Measurements from ENCODE around the gene PPFIBP1.

Gene PPFIBP1

DNA sequence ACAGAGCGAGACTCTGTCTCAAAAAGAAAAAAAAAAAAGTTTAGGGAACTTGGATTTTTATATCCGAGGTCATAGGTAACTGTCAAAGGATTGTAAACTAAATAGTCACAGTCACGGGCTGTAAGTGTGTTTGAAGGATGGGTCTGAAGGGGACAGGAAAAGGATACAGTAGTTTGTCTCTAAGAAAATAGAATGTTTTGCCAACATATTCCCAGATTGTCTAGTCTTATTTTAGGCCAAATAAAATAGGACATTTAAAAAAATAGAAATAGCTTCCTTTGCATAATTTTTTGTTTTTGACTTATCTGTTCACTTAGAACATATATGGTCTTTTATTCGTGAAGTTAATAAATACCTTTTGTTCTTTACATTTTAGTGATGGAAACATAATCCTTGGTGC lies 148.0 kb downstream of the PPFIBP1 start:
- no peak for TF ChIP-seq GATA2 (IDR thresholded peaks at IDR 0.05; ENCODE audit: low read depth, low read length)
- TF ChIP-seq GATA3 (IDR thresholded peaks at IDR 0.05; ENCODE audit: low read depth, low read length): no peak

DNA sequence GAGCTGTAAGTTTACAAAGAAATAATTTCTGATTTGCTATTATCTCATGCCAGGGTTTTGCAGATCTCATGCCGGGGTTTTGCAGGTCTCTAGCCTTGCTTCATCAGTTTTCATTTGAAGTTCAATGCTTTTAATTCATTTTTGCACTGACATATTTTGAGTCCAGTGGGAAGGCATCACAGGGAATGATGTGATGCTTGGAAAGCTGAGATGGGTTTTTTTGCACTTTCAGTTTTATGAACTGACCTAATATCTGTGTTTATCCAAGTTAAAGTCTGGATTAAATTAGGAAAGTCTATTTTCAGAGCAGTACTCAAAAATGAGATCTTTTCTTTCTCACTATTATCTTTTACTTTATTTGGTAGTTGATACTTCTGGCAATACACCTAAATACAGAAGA lies 148.6 kb downstream of the PPFIBP1 start:
- no peak for TF ChIP-seq GATA2 (IDR thresholded peaks at IDR 0.05; ENCODE audit: low read depth, low read length)
- TF ChIP-seq GATA3 (IDR thresholded peaks at IDR 0.05; ENCODE audit: low read depth, low read length): no peak

DNA sequence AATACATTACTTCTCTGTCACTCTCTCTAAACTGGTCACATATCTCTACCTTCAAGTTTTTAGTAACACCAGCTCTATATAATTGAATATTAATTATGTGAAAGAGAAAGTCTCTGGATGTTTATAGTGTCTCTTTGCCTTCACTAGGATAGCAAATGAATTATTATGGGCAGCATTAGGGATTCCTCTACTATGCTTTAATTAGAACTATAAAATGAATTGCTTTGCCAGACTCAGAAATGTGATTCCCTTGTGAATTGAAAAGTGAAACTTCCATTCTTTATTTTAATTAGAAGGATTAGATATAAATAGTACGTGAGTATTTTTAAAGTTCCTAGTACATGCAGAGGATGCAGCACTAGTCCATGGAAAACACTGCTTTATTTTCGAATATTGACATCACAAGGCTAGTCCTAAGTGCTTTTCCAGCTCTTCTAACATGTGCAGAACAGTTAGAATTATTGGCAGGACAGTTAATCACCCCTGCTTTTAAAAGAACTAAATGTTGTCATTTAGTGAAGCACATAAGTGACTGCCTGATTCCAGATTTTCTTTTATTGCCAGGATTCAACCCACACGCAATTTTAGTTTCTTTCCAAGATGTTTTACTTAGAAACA lies 149.2 kb downstream of the PPFIBP1 start:
- no peak for TF ChIP-seq GATA3 (IDR thresholded peaks at IDR 0.05; ENCODE audit: low read depth, low read length)
- no peak for TF ChIP-seq GATA2 (IDR thresholded peaks at IDR 0.05; ENCODE audit: low read depth, low read length)

DNA sequence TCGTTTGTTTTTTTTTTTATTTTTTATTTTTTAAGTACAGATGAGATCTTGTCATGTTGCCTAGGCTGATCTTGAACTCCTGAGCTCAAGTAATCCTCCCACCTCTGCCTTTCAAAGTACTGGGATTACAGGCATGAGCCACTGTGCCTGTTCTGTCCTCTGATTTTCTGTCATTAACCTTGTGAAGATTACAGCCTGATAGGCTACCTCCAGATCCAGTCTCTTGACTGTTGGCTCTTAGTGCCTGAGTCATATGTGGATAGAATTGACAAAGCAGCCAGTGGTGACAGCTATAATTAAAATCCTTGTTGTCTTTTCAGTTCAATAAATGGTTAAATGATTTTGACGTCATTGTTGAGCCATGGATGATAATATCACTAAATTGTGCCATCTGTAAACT lies 151.0 kb downstream of the PPFIBP1 start:
- TF ChIP-seq GATA3 (IDR thresholded peaks at IDR 0.05; ENCODE audit: low read depth, low read length) (no peak), GATA2 (IDR thresholded peaks at IDR 0.05; ENCODE audit: low read depth, low read length) (no peak)

DNA sequence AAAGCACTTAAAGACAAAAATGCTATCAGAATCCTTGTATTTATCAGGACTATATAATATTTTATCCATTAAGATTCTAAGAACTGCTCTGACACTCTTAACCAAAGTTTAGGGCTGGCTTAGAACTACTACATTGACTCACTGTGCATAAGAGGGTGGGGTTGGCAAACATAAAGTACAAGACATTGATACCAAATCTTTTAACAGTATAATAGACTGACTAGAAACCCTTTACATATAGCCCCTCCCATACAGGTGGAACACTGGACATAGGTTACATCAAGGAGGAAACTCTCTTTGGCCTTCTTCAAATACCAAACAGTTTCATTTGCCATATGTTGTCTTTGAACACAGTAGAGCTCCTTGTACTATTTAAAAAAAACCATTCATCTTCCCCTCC lies 156.6 kb downstream of the PPFIBP1 start:
- no peak for TF ChIP-seq GATA2 (IDR thresholded peaks at IDR 0.05; ENCODE audit: low read depth, low read length)
- TF ChIP-seq GATA3 (IDR thresholded peaks at IDR 0.05; ENCODE audit: low read depth, low read length): no peak

DNA sequence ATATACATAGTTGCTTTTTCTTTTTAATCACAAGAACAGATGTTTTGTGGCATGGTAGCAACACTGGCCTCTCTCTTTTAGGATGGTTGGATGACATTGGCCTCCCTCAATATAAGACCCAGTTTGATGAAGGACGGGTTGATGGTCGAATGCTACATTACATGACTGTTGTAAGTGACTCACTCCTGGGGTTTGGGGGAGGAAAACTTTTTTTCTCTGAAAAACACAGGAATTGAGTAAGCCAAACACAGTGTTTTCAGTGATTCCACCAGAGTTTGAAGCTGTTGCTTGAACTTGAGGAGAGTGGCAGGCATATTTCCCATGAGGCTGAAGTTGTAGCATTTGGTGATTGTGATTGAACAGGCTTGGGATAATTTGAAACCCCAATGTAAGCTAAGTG lies 158.5 kb downstream of the PPFIBP1 start:
- no peak for TF ChIP-seq GATA3 (IDR thresholded peaks at IDR 0.05; ENCODE audit: low read depth, low read length)
- TF ChIP-seq GATA2 (IDR thresholded peaks at IDR 0.05; ENCODE audit: low read depth, low read length): no peak

DNA sequence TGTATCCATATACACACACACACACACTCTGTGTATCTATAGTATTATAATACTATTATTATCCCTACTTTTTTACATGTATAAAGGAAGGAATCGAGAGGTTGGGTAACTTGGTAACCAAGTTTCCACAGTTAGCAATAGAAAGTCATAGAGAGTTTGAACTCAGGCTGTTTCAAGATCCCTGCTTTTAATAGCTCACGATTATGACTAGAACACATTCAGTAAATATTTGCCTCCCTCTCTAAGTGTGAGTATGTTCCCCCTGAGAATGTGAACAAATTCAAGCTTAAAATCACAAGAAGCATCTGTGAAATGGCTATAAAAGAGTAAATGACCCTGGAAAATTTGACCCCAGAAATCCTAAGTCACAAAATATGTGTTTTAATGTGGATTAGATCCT lies 161.3 kb downstream of the PPFIBP1 start:
- TF ChIP-seq GATA3 (IDR thresholded peaks at IDR 0.05; ENCODE audit: low read depth, low read length) (no peak), GATA2 (IDR thresholded peaks at IDR 0.05; ENCODE audit: low read depth, low read length) (no peak)

DNA sequence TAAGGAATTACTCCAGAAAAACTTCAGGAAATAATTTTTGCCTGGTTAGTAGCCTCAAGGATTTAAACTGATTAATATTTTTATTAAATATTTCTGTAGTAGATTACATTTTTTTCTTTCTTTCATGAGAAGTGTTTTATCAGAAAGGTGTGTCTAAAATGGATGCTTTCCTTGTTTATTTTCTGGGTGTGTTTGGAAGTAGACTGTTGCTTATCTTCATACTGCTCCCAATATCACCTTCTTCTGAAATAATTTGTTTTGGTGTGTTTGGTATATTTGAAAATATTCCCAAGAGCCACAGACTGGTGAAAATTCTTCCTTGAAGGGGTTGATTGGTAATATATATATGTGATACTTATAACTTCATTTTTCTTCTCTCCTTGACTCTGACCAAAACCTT lies 162.1 kb downstream of the PPFIBP1 start:
- TF ChIP-seq GATA3 (IDR thresholded peaks at IDR 0.05; ENCODE audit: low read depth, low read length): no peak
- TF ChIP-seq GATA2 (IDR thresholded peaks at IDR 0.05; ENCODE audit: low read depth, low read length): no peak

DNA sequence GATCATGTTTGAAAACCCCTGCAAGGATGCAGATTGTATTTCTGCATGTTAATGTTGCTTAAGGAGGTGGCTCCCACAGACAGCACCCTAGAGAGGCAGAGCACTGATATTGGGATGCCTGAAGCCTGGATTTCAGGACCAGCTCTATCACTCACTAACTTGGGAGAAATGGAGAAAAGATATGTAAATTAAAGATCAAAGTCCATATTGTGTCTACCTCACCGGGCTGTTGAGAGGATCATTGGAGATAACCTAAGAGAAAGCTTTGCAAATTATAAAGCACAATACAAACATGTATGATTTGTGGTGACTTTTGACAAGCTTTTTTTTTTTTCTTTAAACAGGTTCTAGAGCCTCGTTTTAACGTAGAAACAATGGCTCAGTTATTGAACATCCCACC lies 164.7 kb downstream of the PPFIBP1 start:
- TF ChIP-seq GATA3 (IDR thresholded peaks at IDR 0.05; ENCODE audit: low read depth, low read length) (no peak), GATA2 (IDR thresholded peaks at IDR 0.05; ENCODE audit: low read depth, low read length) (no peak)

DNA sequence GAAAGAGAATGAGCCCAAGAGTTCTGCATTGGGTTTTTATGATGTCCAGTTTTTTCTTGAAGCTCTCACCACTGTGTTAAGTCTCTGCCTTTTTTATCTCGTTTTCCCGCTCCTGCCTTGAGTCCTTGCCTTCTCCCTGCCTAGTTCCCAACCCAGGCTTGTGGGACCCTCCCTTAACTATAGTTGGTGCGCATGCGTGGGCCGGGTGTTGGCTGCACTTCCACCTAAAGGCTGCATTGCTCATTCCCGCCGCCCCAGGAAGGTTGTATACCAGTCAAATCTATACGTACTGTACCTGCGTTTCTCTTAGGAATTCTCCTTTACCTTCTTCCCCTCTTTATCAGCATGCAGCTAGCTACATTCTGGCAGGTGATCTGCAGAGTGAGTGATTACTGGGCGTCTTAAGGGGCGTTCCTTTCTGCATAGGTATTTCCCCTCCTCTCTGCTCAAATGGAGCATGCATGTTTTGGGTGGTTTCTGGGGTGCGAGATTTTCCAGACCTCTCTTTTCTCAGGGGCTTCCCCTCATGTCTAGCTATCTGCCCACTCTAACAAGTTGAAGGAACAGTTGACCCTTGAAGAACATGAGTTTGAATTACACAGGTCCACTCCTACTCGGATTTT lies 165.7 kb downstream of the PPFIBP1 start:
- TF ChIP-seq GATA3 (IDR thresholded peaks at IDR 0.05; ENCODE audit: low read depth, low read length) (no peak), GATA2 (IDR thresholded peaks at IDR 0.05; ENCODE audit: low read depth, low read length) (no peak)

DNA sequence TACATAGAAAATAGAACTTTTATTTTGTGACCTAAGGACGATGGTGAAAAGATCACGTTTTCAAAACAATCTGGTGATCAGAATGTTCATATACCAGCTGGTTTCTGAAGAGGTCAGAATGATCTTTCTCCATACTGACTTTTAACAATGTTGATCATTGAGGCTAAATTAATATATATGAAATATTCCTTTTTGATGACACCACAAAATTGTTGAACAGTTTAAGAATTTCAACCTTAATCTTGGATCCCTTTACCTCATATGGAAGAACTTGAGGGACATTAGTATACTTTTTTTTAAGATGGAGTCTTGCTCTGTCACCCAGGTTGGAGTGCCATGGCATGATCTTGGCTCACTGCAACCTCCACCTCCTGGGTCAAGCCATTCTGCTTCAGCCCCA lies 169.4 kb downstream of the PPFIBP1 start:
- no peak for TF ChIP-seq GATA2 (IDR thresholded peaks at IDR 0.05; ENCODE audit: low read depth, low read length)
- no peak for TF ChIP-seq GATA3 (IDR thresholded peaks at IDR 0.05; ENCODE audit: low read depth, low read length)

DNA sequence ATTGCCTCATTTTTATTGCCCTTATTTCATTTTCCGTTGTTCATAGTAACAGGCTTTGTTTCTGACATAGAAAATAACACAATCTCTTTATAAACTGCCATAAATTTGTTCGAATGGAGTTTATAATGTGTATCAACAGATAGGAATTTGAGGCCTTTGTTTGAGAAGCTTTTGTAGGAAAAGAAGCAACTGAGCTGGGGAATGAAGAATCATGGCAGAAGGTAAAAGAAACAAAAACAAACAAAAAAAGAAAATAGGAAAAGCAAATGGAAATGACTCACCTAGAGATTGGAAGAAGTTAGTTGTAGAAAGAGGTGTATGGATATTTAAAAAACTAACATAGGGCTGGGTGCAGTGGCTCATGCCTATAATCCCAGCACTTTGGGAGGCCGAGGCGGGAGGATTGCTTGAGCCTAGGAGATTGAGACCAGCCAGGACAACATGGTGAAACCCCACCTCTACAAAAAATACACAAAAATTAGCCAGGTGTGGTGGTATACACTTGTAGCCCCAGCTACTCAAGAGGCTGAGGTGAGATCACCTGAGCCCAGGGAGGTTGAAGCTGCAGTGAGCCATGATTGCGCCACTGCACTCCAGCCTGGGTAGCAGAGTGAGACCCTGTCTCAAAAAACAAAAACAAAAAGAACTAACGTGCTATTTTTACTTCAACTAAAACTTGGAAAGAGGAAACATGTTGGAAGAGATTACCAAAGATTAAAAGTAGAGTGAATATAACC lies 171.7 kb downstream of the PPFIBP1 start:
- TF ChIP-seq GATA2 (IDR thresholded peaks at IDR 0.05; ENCODE audit: low read depth, low read length) (no peak), GATA3 (IDR thresholded peaks at IDR 0.05; ENCODE audit: low read depth, low read length) (no peak)

DNA sequence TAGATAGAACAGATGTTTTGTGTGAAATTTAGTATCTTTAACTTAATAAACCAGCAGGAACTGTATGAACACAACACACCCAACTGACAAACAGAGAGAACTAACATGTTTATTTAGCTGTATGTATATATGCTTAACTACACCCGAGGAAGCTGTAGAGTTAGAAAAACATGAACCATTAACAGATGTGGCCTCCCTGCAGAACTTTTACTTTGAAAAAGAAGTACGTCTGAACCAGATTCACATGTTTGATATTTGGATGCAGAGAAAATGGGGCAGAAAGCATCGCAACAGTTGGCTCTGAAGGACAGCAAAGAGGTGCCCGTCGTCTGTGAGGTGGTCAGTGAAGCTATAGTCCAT lies 172.3 kb downstream of the PPFIBP1 start, which contains the start of gene REP15:
Gene REP15 (plus strand): TSS at position 155 of the 360 bp plus-strand sequence. CDS start 116 bp downstream, at position 271.
- TF ChIP-seq GATA2 (IDR thresholded peaks at IDR 0.05; ENCODE audit: low read depth, low read length) (no peak), GATA3 (IDR thresholded peaks at IDR 0.05; ENCODE audit: low read depth, low read length) (no peak)

DNA sequence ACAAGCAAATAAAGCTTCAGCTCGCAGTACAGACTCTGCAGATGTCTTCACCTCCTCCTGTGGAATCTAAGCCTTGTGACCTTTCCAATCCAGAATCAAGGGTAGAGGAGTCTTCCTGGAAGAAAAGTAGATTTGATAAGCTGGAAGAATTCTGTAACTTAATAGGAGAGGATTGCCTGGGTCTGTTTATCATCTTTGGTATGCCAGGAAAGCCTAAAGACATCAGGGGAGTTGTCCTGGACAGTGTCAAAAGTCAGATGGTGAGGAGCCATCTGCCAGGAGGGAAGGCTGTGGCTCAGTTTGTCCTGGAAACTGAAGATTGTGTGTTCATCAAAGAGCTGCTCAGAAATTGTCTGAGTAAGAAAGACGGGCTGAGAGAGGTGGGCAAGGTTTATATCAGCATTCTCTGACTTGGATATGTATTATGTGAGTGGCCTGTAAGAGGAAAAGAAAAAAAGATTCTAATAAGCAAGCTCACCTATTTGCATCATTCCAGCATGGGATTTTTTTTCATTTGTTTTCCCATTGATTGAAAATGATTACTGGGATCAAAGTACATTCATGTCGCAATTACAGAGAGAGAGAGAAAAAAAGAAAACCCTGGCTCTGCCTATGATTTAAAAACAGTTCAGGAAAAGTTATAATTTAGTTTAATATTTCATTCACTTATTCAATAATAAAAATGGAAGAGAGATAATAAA lies 173.0 kb downstream of the PPFIBP1 start:
- TF ChIP-seq GATA2 (IDR thresholded peaks at IDR 0.05; ENCODE audit: low read depth, low read length): no peak
- no peak for TF ChIP-seq GATA3 (IDR thresholded peaks at IDR 0.05; ENCODE audit: low read depth, low read length)
